COR-L47 (cell line): Measurements from ENCODE around the gene PUS10.
A peak's percentile ranks its signal among the peaks of the same experiment; 100 is the strongest.
"Not testable (repeated sequence)": the region's sequence is repeated elsewhere in the genome, so short reads cannot be mapped to it uniquely, and the experiment has no call there.

Experiments
- DNase-seq: peaks from one replicate; lab custom pipeline; 2025; lab: John Stamatoyannopoulos, UW

Gene PUS10, protein sequence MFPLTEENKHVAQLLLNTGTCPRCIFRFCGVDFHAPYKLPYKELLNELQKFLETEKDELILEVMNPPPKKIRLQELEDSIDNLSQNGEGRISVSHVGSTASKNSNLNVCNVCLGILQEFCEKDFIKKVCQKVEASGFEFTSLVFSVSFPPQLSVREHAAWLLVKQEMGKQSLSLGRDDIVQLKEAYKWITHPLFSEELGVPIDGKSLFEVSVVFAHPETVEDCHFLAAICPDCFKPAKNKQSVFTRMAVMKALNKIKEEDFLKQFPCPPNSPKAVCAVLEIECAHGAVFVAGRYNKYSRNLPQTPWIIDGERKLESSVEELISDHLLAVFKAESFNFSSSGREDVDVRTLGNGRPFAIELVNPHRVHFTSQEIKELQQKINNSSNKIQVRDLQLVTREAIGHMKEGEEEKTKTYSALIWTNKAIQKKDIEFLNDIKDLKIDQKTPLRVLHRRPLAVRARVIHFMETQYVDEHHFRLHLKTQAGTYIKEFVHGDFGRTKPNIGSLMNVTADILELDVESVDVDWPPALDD

DNA sequence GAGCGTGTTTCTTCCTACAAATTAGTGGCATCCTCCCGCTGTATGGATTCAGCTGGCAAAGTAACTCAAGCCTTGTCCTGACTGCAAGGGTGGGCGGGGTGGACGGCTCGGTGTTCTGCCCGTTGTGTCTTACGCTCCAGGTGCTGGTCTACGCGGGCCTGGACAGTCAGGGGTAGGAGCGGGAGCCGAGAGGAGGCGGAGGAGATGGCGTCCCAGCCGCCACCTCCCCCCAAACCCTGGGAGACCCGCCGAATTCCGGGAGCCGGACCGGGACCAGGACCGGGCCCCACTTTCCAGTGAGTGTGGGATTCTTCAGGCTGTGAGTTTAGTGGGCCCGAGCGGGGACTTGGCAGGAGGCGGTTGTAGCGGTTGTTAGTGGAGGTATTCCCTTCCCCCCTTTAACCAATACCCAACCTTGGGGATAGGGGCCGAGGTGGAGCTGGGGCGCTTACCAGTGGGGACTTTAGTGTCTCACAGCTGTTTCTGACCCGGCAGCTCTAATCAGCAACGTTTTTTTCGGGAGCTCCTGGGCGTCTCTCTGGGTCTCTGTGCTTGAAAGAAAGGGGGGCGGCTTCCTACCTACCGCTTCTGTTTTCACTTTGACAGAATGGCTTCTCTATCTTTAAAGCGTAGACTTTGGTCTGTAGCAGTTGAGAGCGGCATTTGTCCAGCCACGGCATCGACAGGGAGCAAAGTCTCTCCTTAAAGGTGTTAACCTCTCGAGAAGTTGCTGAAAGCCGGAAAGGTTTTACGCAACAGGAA lies at the start of gene PUS10, which contains the start of gene PEX13:
TSS of gene PUS10 (minus strand) at position 700 of the 762 bp plus-strand sequence. CDS start 6,365 bp downstream, outside the sequence.
TSS of gene PEX13 (plus strand) at position 165 of the 762 bp plus-strand sequence. CDS start at position 205, 40 bp downstream.
- DNase-seq, result peak; percentile 62

DNA sequence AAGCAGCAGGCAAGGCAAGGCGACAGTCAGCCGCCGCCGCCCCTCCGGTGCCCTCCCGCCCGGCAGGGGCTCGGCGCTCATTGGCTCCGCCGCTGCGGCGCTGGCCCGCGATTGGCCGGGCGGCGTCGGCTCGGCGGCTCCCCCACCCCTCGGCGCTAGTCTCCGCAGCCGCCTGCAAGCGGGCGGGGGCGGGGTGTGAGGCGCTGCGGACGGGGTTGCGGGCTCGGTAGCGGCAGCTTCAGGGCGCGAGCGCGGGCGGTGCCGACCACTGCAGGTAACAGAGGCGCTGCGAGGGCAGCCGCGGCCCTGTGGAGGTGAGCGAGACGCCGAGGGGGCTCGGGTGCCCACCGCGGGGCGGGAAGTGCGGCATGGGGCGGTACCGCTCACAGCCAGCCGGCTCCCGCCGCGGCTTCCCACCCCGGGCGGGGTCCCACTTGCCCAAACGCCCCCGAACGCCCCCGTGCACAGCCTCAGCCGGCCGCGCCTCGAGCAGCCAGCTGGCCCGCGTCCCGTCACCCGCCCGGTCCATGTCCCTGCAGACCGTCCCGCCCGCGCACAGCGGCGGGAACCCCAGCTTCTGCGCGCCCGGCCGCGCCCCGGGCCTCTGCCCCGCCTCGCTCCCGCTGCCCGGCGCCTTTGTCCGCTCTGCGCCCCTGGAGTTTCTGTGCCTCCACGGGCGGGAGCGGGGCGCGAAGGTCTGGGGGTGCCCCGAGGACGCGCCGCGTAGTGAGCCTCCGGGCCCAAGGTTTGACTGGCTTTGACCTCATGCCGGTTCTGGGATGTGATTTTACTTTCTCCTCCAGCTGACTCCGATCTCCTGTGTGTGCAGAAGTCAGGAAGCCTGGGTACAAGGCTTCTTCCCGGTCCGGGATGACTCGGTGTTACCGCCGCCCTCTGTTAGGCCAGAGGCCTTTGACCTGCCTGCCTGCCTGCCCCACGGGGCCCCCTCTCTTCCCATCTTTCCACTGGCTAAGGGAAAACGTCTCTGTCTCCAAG lies 48.0 kb upstream of the PUS10 start, which contains the start of gene SANBR:
TSS of gene SANBR (plus strand) at position 158 of the 996 bp plus-strand sequence. CDS start 4,480 bp downstream, outside the sequence.
- DNase-seq, result peak; percentile 92

DNA sequence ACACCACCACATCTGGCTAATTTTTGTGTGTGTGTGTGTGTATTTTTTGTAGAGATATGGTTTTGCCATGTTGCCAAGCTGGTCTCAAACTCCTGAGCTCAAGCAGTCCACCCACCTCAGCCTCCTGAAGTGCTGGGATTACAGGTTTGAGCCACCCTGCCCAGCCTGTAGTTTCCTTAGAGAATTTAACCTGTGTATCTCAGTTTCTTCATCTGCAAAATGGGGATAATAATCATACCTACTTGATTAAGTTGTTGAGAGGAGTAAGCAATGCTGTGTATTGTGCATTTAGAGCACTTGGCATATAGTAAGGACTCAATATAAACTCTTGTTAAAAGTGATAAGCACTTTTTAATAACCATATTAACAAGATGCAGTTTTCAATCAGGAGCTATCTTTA lies 41.3 kb upstream of the PUS10 start:
- DNase-seq, result no peak

DNA sequence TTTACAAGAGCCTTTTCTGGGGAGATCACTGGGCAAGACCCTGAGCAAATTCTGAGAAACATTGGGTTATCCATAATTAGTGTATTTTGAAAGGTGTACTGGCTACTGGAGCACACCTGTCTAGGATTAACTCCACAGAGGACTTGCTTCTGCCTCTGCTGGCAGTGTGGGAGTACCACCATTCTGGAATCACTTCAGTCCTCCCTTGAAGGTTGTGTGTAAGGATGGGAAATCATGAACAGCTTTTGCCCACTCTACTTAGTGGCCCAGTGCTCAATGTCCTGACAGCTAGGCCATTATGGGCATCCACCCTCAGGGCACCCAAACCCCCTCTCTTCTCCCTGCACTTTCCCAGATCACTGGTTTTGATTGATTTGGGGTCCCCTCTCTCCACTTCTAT lies 39.5 kb upstream of the PUS10 start:
- no peak for DNase-seq

DNA sequence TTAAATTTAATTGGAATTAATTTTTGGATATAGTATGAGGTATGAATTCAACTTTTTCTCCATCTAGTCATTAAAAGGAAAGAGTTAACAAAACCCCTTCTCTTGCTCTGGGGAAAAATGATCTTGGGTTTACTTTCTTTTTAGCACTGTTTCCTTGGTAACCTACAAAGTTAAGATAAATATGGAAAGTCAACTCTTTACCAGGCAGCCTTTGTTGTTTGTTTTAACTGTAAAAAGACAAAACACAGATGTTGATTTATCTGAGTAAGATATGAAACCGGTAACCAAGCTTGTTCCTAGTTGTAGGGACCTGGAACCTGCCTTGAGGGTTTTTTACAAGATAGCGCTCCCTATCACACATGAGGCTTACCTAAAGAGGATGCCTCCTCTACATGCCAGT lies 37.5 kb upstream of the PUS10 start:
- no peak for DNase-seq

DNA sequence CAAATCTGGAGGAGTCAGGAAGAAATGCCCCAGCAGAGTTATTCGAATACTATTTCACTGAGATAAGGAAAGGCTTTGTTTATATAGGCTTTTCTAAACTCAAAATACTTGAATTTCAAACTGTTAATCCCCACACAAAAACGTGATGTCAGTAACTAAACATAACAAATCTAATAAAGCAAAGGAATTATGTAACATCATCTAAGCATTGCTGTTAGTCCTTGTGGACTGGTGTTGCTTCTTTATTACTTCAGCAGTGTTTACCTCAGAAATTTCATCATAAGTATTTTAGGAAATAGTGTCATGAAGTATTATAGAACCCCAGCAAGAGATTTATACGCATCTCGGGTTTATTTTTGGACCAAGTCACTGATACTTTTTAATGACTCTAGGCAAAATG lies 27.9 kb upstream of the PUS10 start:
- DNase-seq, result no peak

DNA sequence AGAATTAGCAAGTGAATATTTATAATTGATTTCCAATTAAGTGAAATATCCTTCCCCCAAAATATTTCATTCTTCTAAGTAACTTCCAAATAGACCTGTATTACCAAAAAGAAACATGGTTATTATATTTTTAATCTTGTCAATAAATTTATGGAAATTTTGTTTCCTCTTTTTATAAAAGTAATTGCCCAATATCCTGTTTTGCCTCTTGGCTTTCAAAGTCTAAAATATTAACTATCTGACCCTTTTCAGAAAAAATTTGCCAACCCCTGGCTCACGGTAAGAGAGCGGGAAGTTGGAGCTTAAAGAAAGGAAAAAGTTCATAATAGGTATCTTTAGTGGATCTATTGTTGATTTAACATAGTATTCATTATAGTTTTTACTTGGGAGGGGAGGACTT lies 27.2 kb upstream of the PUS10 start:
- DNase-seq, result no peak

DNA sequence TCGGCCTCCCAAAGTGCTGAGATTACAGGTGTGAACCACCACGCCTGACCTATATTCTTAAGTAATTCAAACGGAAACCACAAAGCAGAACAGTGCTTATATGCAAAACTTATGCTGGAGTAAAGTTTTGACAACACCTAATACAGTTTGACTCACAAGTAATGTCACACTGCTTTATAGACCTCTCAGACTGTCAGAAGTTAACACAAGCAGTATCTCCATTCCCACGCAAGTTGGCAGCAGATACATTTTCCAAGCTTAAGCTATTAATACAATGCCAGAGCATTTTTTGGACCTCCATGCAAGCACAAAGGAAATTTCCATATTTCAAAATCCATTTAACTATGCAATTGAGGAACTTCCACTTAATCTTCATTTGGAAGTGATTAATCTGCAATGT lies 26.6 kb upstream of the PUS10 start:
- DNase-seq, result no peak

DNA sequence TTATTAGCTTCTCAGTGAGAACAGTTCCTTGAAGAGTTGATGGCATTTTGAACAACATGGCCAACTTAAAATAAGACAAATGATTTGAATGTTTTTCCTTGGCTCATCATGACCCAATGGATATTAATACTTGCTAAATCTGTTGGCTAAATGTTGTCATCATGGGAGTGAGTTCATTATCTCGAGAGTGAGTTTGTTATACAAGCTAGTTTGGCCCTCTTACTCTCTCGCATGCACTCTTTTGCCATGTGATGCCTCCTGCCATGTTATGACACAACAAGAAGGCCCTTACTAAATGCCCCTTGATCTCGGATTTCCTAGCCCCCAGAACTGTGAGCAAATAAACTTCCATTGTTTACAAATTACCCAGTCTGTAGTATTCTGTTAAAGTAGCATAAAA lies 24.8 kb upstream of the PUS10 start:
- no peak for DNase-seq

DNA sequence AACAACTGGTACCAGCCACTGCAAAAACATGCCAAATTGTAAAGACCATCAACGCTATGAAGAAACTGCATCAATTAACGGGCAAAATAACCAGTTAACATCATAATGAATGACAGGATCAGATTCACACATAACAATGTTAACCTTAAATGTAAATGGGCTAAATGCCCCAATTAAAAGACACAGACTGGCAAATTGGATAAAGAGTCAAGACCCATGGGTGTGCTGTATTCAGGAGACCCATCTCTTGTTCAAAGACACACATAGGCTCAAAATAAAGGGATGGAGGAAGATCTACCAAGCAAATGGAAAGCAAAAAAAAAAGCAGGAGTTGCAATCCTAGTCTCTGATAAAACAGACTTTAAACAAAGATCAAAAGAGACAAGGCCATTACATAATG lies 18.6 kb upstream of the PUS10 start:
- not testable (repeated sequence) for DNase-seq

DNA sequence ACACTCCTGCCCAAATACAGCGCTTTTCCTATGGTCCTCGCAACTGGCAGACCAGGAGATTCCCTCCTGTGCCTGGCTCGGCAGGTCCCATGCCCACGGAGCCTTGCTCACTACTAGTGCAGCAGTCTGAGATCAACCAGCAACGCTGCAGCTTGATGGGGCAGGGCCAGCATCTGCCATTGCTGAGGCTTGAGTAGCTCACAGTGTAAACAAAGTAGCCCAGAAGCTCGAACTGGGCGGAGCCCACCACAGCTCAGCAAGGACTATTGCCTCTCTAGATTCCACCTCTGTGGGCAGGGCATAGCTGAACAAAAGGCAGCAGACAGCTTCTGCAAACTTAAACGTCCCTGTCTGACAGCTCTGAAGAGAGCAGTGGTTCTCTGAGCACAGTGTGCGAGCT lies 16.5 kb upstream of the PUS10 start:
- not testable (repeated sequence) for DNase-seq

DNA sequence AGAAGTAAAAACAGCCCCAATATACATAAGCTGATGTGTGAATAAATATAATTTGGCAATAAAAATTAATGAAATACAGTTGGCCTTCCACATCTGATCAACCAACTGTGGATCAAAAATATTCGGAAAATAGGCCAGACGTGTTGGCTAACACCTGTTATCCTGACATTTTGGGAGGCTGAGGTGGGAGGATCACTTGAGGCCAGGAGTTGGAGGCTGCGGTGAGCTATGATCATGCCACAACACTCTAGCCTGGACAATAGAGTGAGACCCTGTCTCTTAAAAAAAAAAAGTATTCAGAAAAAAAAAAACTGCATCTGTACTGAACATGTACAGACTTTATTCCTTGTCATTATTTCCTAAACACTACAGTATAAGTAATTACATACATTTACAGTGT lies 11.5 kb upstream of the PUS10 start:
- no peak for DNase-seq

DNA sequence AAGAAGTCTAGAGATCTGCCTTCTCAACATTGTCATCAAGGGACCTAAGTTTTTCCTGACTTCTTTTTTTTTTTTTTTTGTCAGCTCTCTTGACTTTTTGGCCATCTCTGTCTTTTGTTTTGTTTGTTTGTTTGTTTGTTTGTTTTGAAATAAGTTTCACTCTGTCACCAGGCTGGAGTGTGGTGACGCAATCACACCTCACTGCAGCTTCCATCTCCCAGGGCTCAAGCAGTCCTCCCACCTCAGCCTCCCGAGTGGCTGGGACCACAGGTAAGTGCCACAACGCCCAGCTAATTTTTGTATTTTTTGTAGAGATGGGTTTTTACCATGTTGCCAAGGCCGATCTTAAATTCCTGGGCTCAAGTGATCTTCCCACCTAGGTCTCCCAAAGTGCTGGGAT lies 5.6 kb upstream of the PUS10 start:
- no peak for DNase-seq

DNA sequence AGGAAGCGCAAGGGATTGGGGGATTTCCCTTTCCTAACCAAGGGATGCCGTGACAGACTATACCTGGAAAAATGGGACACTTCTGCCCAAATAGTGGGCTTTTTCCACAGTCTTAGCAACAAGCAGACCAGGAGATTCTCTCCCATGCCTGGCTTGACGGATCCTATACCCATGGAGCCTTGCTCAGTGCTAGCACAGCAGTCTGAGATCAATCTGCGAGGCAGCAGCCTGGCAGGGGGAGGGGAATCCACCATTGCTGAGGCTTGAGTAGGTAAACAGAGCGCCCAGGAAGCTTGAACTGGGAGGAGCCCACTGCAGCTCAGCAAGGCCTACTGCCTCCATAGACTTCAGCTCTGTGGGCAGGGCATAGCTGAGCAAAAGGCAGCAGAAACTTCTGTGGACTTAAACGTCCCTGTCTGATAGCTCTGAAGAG lies 3.2 kb upstream of the PUS10 start:
- DNase-seq, result no peak

DNA sequence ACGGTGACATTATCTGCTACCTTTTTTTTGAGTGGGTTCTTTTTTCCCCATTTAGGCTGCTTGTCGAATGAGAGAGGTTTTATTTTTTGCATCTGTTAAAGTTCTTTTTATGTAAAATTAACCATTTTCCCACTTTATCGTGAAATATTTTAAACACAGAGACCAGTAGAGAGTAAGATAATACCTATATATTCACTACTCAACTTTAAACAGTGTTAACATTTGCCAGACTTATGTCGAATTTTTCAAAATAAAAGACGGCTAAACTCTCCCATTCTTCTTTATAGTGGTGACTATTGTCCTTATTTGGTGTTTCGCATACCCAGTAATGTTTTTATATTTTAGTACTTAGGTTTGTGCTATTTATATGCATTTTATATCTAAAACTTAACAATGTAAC lies 743 bp upstream of the PUS10 start:
- no peak for DNase-seq

DNA sequence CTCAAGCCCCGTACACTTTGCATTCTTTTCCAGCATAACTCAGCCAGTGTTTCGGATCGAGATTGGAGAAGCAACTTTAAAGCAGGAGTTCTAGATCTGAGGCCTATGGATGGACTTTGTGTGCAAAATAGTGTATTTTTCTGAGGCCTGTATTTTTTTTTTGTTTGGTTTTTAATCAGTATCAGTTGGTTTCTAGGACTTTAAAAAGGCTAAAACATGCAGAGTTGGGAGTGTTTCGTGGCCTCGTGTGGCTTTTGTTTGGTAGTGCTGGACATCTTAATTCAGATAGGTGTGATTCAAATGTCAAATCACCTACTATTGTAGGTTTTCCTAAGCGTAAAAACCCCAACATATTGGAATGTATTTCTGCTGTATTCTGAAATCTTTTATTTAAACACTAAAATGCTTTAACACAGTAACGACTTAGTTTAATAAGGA lies 282 bp upstream of the PUS10 start:
- DNase-seq, result no peak

DNA sequence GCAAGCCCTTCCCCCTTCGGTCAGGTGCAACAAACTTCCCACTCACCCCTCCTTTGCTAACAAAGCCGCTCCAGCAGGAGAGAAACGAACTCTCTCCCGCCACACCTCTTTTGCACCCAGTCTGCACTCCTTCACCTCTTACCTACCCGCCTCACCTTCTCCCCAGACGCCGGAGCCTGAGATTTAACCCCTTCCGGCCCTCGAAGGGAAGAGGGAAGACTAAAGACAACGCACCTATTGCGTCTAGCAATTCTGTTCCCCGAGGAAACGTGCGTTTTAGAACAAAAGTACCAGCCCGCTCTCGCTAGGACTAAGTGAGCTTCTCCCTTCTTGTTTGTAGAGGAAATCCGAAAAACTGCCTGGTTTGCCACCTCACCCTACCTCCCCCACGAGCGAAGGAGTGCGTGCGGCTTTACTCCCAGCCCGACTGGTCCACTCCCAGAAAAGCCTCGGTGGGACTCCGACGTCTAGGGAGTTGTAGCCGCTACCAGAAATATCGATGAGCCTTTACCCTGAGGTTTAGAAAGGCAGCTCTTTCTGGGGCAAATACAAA lies 976 bp downstream of the PUS10 start:
- DNase-seq, result peak; percentile 72

DNA sequence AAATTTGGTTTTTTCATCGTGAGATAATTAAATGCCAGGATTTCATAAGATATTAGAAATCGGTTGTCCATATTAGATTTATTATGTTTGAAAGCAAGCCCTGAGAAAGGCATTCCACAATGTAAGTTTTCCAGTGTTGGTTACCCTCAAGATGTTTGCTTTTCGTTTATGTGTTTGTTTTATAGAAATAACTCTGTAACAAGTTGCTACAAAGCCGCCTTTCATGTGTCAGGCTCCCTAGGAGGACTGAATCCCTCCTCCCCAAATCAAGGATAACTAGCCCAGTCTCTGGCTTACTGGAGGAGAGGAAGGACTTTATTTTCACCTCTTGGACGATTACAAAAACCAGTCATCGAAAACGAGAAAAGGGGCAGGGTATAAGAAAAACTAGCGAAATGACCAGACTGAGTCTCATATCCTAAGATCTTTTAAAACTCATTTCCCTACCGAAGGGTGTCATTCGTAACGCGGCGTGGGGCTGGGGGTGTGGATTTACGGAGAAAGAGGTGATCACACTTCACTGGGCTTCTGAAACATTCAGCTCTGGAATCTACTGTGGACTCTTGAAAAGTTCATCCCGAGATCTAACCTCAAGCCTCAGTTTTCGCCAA lies 1.6 kb downstream of the PUS10 start:
- no peak for DNase-seq

DNA sequence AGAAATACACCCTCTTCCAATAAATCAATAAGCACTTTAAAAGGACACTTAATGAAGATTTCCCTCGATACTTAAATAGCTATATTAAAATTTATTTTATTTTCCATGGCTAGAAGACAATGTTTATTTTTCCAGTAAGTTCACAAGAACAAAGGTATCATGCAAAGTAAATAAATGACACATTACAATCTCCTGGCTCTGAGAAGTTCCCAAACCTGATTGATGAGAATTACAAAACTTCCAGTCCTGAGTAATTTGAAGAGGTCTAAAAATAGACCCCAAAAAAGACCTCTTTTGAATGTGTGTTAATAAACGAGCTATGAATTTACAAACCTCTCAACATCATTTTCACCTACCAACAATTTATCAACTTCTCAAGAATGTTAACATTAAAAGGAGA lies 2.1 kb downstream of the PUS10 start:
- DNase-seq, result no peak

DNA sequence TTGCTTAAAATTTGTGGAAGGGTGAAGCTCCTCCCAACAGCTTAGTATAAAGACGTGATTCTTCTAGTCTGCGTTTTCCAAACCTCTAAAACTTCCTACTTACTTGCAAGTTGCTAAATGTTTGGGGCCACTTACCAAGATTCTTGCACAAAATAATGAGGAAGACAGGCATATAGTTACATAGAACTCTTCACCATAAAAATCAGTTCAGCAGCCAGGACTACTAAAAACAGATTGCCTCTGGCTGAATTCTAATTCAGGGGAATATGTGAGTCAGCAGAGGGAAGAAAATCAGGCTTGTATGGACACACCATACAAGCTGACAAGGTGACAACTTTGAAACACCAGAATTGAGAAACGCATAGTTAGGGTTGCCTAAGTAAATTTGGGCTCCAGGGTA lies 3.3 kb downstream of the PUS10 start:
- no peak for DNase-seq

DNA sequence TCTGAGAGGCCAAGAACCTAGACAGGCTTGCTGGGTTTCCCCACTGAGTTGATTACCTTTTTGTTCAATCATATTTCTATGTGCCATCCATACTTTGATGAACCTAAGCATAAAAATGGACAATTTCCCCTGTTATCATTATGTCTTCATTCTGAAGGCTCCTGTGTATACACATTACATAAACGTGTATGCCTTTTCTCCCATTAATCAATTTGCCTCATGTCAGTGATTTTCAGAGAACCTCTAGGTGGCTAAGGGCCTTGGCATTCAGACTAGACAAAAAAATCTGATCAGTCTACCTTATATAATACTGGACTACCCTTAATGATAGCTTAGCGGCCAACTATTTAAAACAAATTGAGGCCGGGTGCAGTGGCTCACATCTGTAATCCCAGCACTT lies 4.7 kb downstream of the PUS10 start:
- no peak for DNase-seq
